ENCODE data around the gene DSC1.

DSC1 gene

DNA sequence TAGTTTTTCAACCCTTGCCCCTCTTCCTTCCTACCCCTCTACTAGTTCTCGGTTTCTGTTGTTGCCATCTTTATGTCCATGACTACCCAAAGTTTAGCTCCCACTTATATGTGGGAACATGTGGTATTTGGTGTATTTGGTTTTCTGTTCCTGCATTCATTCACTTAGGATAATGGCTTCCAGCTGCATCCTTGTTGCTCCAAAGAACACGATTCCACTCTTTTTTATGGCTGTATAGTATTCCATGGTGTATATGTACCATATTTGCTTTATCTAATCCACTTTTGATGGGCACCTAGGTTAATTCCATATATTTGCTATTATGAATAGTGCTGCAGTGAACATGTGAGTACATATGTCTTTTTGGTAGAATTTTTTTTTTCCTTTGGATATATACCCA is 20.6 kb upstream of the DSC1 start:
- TF ChIP-seq REST (IDR thresholded peaks at IDR 0.05; ENCODE audit: insufficient read depth in 1 of 2, low read depth in 2 of 2, low read length in 2 of 2): no peak
- TF ChIP-seq POLR2AphosphoS5 (IDR thresholded peaks at IDR 0.05; ENCODE audit: low read depth, low read length): no peak
- TF ChIP-seq SIN3A (IDR thresholded peaks at IDR 0.05; ENCODE audit: borderline replicate concordance, insufficient read depth, low read length): no peak
- no peak for TF ChIP-seq FOXP2 (optimal IDR thresholded peaks at IDR 0.05; ENCODE audit: borderline replicate concordance, extremely low read depth, extremely low read length, insufficient read depth)
- no peak for TF ChIP-seq TAF1 (IDR thresholded peaks at IDR 0.05; ENCODE audit: borderline replicate concordance, insufficient read depth, low read length)

DNA sequence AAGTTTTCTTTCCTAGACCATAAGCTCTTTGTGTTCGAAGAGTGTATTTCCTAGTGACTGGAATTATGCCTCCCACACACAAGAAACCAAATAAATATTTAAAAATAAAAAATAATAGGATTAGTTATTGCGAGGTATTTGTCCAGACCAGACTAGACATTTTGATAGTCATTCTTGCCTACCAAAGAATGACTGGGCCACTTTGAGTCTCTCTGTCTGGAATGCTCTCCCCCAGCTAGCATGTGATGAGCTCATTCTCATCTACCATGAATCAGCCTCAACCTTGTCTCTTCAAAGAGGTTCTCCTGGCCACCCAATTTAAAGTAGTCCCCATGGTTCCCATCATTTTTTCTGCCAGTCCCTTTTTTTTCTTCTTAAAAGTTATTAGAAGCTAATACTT is 13.9 kb upstream of the DSC1 start:
- no peak for TF ChIP-seq FOXP2 (optimal IDR thresholded peaks at IDR 0.05; ENCODE audit: borderline replicate concordance, extremely low read depth, extremely low read length, insufficient read depth)
- TF ChIP-seq SIN3A (IDR thresholded peaks at IDR 0.05; ENCODE audit: borderline replicate concordance, insufficient read depth, low read length): no peak
- TF ChIP-seq TAF1 (IDR thresholded peaks at IDR 0.05; ENCODE audit: borderline replicate concordance, insufficient read depth, low read length): no peak
- TF ChIP-seq POLR2AphosphoS5 (IDR thresholded peaks at IDR 0.05; ENCODE audit: low read depth, low read length): no peak
- no peak for TF ChIP-seq REST (IDR thresholded peaks at IDR 0.05; ENCODE audit: insufficient read depth in 1 of 2, low read depth in 2 of 2, low read length in 2 of 2)

- TF ChIP-seq TAF1 (IDR thresholded peaks at IDR 0.05; ENCODE audit: borderline replicate concordance, insufficient read depth, low read length) (no peak), SIN3A (IDR thresholded peaks at IDR 0.05; ENCODE audit: borderline replicate concordance, insufficient read depth, low read length) (no peak), POLR2AphosphoS5 (IDR thresholded peaks at IDR 0.05; ENCODE audit: low read depth, low read length) (no peak), REST (IDR thresholded peaks at IDR 0.05; ENCODE audit: insufficient read depth in 1 of 2, low read depth in 2 of 2, low read length in 2 of 2) (no peak), FOXP2 (optimal IDR thresholded peaks at IDR 0.05; ENCODE audit: borderline replicate concordance, extremely low read depth, extremely low read length, insufficient read depth) (no peak)
Measured at GRCh38 chr18:31171144-31171839, 8.6 kb upstream of the DSC1 start.

DNA sequence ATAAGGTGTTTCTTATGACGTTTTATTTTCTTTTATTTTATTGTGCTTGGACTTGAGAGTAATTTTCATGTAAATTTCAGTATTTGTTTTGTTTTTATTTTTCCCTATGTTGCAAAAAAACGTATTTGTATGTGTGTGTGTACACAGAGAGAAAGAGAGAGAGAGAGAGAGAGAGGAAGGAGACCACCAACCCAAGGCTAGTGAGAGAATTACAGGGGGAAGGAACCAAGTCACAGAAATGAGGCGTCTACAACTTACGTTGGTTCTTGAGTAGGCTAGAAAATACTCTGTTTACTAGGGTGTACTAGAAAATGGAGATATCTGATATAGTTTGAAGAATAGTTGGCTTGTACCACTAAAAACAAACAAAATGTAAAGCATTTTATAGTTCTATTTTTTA is 7.7 kb upstream of the DSC1 start:
- TF ChIP-seq TAF1 (IDR thresholded peaks at IDR 0.05; ENCODE audit: borderline replicate concordance, insufficient read depth, low read length) (no peak), FOXP2 (optimal IDR thresholded peaks at IDR 0.05; ENCODE audit: borderline replicate concordance, extremely low read depth, extremely low read length, insufficient read depth) (no peak), REST (IDR thresholded peaks at IDR 0.05; ENCODE audit: insufficient read depth in 1 of 2, low read depth in 2 of 2, low read length in 2 of 2) (no peak), SIN3A (IDR thresholded peaks at IDR 0.05; ENCODE audit: borderline replicate concordance, insufficient read depth, low read length) (no peak), POLR2AphosphoS5 (IDR thresholded peaks at IDR 0.05; ENCODE audit: low read depth, low read length) (no peak)

Measured in PFSK-1 (cell line).